Upper lobe of left lung (tissue), 4 donors: ENCODE measurements around the gene GALNT18.

Experiments
- EP300 ChIP-seq, 4 donors: sonication (generic); formaldehyde crosslinking; IDR thresholded peaks; one replicate each; pipeline ENCODE4 v1.5.1; 2017; ENCODE audit warnings: antibody characterized with exemption in 4 of 4, control low read depth in 2 of 4
- POLR2A ChIP-seq, 4 donors: fragments of 450-650 bp; IDR thresholded peaks; one replicate each; pipeline ENCODE4 v1.5.1; 2016 to 2017; ENCODE audit warnings: antibody characterized with exemption in 4 of 4, mild to moderate bottlenecking in 2 of 4
- TF ChIP-seq, protein P1 (sequence below), 6 experiments: fragments of 450-650 bp in 4 of 6; fragments of 200-600 bp in 2 of 6; sonication (generic) in 2 of 6; IDR thresholded peaks; one replicate each; pipeline ENCODE4 v1.5.1; 2016 to 2019; ENCODE audit warnings: antibody characterized with exemption in 6 of 6

GRCh38 chr11:11553573-11553972 lies 68.2 kb downstream of the GALNT18 start:
- TF ChIP-seq, protein P1, sequence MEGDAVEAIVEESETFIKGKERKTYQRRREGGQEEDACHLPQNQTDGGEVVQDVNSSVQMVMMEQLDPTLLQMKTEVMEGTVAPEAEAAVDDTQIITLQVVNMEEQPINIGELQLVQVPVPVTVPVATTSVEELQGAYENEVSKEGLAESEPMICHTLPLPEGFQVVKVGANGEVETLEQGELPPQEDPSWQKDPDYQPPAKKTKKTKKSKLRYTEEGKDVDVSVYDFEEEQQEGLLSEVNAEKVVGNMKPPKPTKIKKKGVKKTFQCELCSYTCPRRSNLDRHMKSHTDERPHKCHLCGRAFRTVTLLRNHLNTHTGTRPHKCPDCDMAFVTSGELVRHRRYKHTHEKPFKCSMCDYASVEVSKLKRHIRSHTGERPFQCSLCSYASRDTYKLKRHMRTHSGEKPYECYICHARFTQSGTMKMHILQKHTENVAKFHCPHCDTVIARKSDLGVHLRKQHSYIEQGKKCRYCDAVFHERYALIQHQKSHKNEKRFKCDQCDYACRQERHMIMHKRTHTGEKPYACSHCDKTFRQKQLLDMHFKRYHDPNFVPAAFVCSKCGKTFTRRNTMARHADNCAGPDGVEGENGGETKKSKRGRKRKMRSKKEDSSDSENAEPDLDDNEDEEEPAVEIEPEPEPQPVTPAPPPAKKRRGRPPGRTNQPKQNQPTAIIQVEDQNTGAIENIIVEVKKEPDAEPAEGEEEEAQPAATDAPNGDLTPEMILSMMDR (IDR thresholded peaks at IDR 0.05) = no peak
- TF ChIP-seq EP300 (IDR thresholded peaks at IDR 0.05) = no peak
- TF ChIP-seq POLR2A (IDR thresholded peaks at IDR 0.05) = no peak
